Activated T-helper 17 cell treated with anti-CD3 and anti-CD28 coated beads, Interleukin-2, amount 50 U/mL, for 72 hours (primary cell): Measurements from ENCODE around the gene MED10. TPM values are rescaled to one million over a fixed set of nuclear protein-coding genes. Genes with fewer than 3 reads are reported as not detected.

Experiments
- ATAC-seq: fragments of 150-1000 bp; cut with Tn5 transposase; replicated peaks from 2 replicates; pipeline ENCODE4 v1.10.0; 2021; ENCODE audit warnings: mild to moderate bottlenecking, moderate library complexity
- H3K27ac Mint-ChIP-seq: one replicate; pipeline ENCODE4 v1.8.0; 2022; ENCODE audit warnings: mixed read lengths
- H3K27me3 Mint-ChIP-seq: one replicate; pipeline ENCODE4 v1.8.0; 2022; ENCODE audit warnings: mixed read lengths
- H3K36me3 Mint-ChIP-seq: one replicate; pipeline ENCODE4 v1.8.0; 2022; ENCODE audit warnings: low read depth, mild to moderate bottlenecking, mixed read lengths
- H3K4me1 Mint-ChIP-seq: one replicate; pipeline ENCODE4 v1.8.0; 2022; ENCODE audit warnings: mixed read lengths
- H3K4me3 Mint-ChIP-seq: one replicate; pipeline ENCODE4 v1.8.0; 2022; ENCODE audit warnings: mild to moderate bottlenecking, mixed read lengths
- H3K9me3 Mint-ChIP-seq: one replicate; pipeline ENCODE4 v1.8.0; 2022; ENCODE audit warnings: mixed read lengths
- total RNA-seq, 2 donors: library from RNA; stranded (reverse); gene quantifications; one replicate each; pipeline ENCODE4 v1.2.3, GENCODE V29; 2022

Gene MED10
- total RNA-seq, 2 donors from 2014 or later, result 65.8 to 92.1 TPM

DNA sequence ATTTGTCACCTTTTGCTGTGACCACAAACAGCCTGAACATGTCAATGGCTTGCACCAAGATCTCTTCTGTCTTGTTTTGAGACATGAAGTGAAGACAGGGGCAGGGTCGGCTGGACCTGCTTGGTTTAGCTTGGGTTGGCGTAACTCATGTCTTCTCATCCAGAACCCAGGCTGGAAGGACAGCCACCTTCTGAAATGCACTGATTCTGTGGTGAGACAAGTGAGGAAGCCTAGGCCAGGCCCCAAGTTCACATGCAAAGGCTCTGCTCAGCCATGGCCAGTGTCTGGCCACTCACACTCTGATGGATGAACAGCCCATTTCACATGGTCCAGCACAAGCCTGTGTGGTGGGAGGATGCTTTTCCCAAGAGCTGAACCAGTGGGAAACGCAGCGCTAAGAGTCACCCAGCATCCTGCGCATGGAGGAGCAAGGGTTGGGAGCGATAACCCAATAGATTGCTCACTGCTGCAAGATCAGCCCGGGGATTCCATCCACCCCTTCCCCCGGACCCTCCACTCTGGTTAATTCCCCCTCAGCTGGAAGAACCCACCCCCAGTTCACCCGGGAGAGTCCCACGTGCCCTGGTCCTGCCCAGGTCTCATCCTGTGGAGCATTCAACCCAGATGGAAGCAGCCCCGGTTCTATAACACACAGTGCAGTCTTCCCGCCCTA, 16.2 kb upstream of the MED10 start:
- Mint-ChIP-seq H3K27me3 (peaks cover 32% of the 10 kb centered on the region), H3K4me1 (no peaks in the 10 kb centered on the region), H3K9me3 (no peaks in the 10 kb centered on the region), H3K36me3 (no peaks in the 10 kb centered on the region), H3K4me3 (no peak overlapping the region), H3K27ac (no peak overlapping the region)
- no peak for ATAC-seq

GRCh38 chr5:6393596-6394194, 15.3 kb upstream of the MED10 start:
- H3K9me3 Mint-ChIP-seq, result no peaks in the 10 kb centered on the region
- H3K4me1 Mint-ChIP-seq, result no peaks in the 10 kb centered on the region
- ATAC-seq, result no peak
- H3K27ac Mint-ChIP-seq, result no peak overlapping the region
- peaks cover 32% of the 10 kb centered on the region for H3K27me3 Mint-ChIP-seq
- no peaks in the 10 kb centered on the region for H3K36me3 Mint-ChIP-seq
- H3K4me3 Mint-ChIP-seq, result no peak overlapping the region

GRCh38 chr5:6392561-6392960, 14.2 kb upstream of the MED10 start:
- H3K9me3 Mint-ChIP-seq, result no peaks in the 10 kb centered on the region
- ATAC-seq, result no peak
- H3K4me3 Mint-ChIP-seq, result no peak overlapping the region
- no peak overlapping the region for H3K27ac Mint-ChIP-seq
- no peaks in the 10 kb centered on the region for H3K36me3 Mint-ChIP-seq
- H3K27me3 Mint-ChIP-seq, result peaks cover 32% of the 10 kb centered on the region
- no peaks in the 10 kb centered on the region for H3K4me1 Mint-ChIP-seq

GRCh38 chr5:6391151-6391550, 12.8 kb upstream of the MED10 start:
- no peaks in the 10 kb centered on the region for H3K36me3 Mint-ChIP-seq
- no peak overlapping the region for H3K27ac Mint-ChIP-seq

GRCh38 chr5:6389946-6390530, 11.7 kb upstream of the MED10 start:
- Mint-ChIP-seq H3K4me3 (no peak overlapping the region), H3K9me3 (no peaks in the 10 kb centered on the region), H3K36me3 (no peaks in the 10 kb centered on the region), H3K27ac (no peak overlapping the region), H3K27me3 (peaks cover 25% of the 10 kb centered on the region), H3K4me1 (no peaks in the 10 kb centered on the region)
- no peak for ATAC-seq

More at GRCh38 chr5:6391151-6391550, 12.8 kb upstream of the MED10 start:
- ATAC-seq, result no peak
- peaks cover 27% of the 10 kb centered on the region for H3K27me3 Mint-ChIP-seq
- H3K4me3 Mint-ChIP-seq, result no peak overlapping the region
- no peaks in the 10 kb centered on the region for H3K9me3 Mint-ChIP-seq
- no peaks in the 10 kb centered on the region for H3K4me1 Mint-ChIP-seq

- ATAC-seq, result no peak
- Mint-ChIP-seq H3K36me3 (no peaks in the 10 kb centered on the region), H3K27ac (no peak overlapping the region), H3K9me3 (no peaks in the 10 kb centered on the region), H3K4me1 (no peaks in the 10 kb centered on the region), H3K27me3 (peaks cover 25% of the 10 kb centered on the region), H3K4me3 (no peak overlapping the region)
These were observed 11.1 kb upstream of the MED10 start for GRCh38 chr5:6389397-6389796.

- Mint-ChIP-seq H3K4me3 (no peak overlapping the region), H3K4me1 (no peaks in the 10 kb centered on the region), H3K9me3 (no peaks in the 10 kb centered on the region), H3K27me3 (peaks cover 22% of the 10 kb centered on the region), H3K36me3 (no peaks in the 10 kb centered on the region), H3K27ac (no peak overlapping the region)
- ATAC-seq, result no peak
These were observed 9.6 kb upstream of the MED10 start for GRCh38 chr5:6387970-6388369.

DNA sequence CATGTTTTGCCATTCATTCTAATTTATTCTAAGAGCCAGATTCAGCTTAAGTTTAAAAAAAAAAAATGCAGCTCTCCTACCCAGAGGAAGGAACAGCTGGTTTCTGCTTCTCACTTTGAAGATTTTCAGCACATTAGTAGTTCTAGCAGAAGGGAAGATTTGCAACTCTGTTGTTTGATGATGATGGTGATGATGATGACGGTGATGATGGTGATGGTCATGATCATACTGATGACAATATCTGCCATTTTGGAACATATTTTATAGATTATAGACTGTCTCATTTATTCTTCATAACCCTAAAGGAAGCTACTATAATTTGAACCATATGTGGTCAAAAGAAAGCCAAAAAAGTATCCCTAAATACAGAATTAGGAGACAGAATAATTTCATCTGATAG, 7.9 kb upstream of the MED10 start:
- no peak for ATAC-seq
- Mint-ChIP-seq H3K9me3 (no peaks in the 10 kb centered on the region), H3K4me3 (no peak overlapping the region), H3K36me3 (no peaks in the 10 kb centered on the region), H3K4me1 (no peaks in the 10 kb centered on the region), H3K27me3 (peaks cover 16% of the 10 kb centered on the region), H3K27ac (no peak overlapping the region)

DNA sequence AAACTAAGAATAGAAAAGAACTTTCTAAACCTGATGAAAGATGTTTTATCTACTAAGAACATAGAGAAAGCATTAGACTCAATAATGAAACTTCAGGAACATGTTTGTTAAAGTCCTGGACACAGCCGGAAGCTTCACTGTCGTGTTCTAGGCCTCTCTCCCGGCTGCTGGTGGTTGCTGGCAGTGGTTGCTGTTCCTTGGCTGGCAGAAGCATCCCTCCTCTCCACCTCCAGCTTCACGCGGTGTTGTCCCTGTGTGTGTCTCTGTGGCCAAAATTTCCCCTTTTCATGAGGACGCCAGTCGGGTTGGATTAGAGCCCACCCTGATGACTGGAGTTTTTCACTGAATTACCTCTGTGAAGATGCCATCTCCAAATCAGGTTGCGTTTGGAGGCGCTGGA, 6.5 kb upstream of the MED10 start:
- no peak for ATAC-seq
- Mint-ChIP-seq H3K9me3 (no peaks in the 10 kb centered on the region), H3K4me3 (no peak overlapping the region), H3K27me3 (peaks cover 6% of the 10 kb centered on the region), H3K27ac (no peak overlapping the region), H3K36me3 (no peaks in the 10 kb centered on the region), H3K4me1 (no peaks in the 10 kb centered on the region)

GRCh38 chr5:6383376-6383775, 5.0 kb upstream of the MED10 start:
- no peaks in the 10 kb centered on the region for H3K9me3 Mint-ChIP-seq
- no peak overlapping the region for H3K4me3 Mint-ChIP-seq
- no peak for ATAC-seq
- no peaks in the 10 kb centered on the region for H3K4me1 Mint-ChIP-seq
- H3K27ac Mint-ChIP-seq, result no peak overlapping the region
- peaks cover 3% of the 10 kb centered on the region for H3K27me3 Mint-ChIP-seq
- H3K36me3 Mint-ChIP-seq, result peaks cover 2% of the 10 kb centered on the region

GRCh38 chr5:6379246-6379645, 899 bp upstream of the MED10 start:
- Mint-ChIP-seq H3K9me3 (no peaks in the 10 kb centered on the region), H3K27me3 (peaks cover 3% of the 10 kb centered on the region), H3K36me3 (peaks cover 44% of the 10 kb centered on the region)

DNA sequence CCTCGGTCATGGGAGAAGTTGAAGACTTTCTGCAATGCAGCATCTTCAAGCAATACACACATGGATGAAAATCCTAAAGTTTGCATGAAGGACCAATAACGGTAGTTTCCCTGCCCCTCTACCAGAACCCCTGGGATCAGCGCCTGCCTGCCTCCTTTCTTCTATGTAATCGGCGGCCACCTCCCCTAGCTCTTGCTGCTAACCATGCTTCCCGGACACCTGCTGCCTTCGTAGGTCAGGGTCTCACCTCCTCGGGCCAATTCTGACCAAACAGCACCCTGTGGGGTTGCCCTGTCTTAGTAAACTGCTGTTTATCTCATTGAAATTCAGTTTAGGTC, 388 bp upstream of the MED10 start:
- H3K27me3 Mint-ChIP-seq, result peaks cover 3% of the 10 kb centered on the region
- H3K36me3 Mint-ChIP-seq, result peaks cover 49% of the 10 kb centered on the region
- peak; percentile 20 for ATAC-seq
- H3K4me1 Mint-ChIP-seq, result peaks cover 12% of the 10 kb centered on the region
- H3K9me3 Mint-ChIP-seq, result no peaks in the 10 kb centered on the region
- H3K27ac Mint-ChIP-seq, result peak overlapping the region; percentile 97
- H3K4me3 Mint-ChIP-seq, result peak overlapping the region; percentile 91

More at GRCh38 chr5:6379246-6379645, 899 bp upstream of the MED10 start:
- Mint-ChIP-seq H3K4me1 (peaks cover 7% of the 10 kb centered on the region), H3K4me3 (peak overlapping the region; percentile 91), H3K27ac (peak overlapping the region; percentile 97)
- no peak for ATAC-seq

DNA sequence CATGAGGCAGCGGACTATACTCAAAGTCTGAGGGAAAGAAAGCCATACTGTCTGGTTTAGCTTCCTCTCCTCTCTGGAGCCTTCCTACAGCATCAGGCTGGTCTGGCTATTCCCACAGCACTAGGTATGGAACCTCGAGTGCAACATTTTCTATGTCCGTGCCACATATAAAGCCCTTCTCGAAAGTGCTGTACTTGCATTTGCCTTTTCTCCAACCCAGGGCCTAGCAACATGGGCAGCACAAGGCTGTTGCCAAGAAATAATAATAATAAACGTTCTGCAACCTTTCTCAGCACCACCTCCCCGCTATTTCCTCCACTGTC, 804 bp downstream of the MED10 start:
- Mint-ChIP-seq H3K9me3 (no peaks in the 10 kb centered on the region), H3K27me3 (peaks cover 1% of the 10 kb centered on the region), H3K4me3 (peak overlapping the region; percentile 91), H3K36me3 (peaks cover 61% of the 10 kb centered on the region), H3K27ac (peak overlapping the region; percentile 97), H3K4me1 (peaks cover 21% of the 10 kb centered on the region)
- no peak for ATAC-seq

GRCh38 chr5:6376974-6377520, 1.3 kb downstream of the MED10 start:
- Mint-ChIP-seq H3K9me3 (no peaks in the 10 kb centered on the region), H3K27me3 (no peaks in the 10 kb centered on the region), H3K36me3 (peaks cover 66% of the 10 kb centered on the region), H3K27ac (peak overlapping the region; percentile 97), H3K4me3 (peak overlapping the region; percentile 91), H3K4me1 (peaks cover 23% of the 10 kb centered on the region)
- peak; percentile 13 for ATAC-seq
